Measurements from ENCODE around the gene HTR4. TPM values are rescaled to one million over a fixed set of nuclear protein-coding genes. Genes with fewer than 3 reads are reported as not detected.

Gene HTR4
- polyA plus RNA-seq, 1 experiment, result not detected

DNA sequence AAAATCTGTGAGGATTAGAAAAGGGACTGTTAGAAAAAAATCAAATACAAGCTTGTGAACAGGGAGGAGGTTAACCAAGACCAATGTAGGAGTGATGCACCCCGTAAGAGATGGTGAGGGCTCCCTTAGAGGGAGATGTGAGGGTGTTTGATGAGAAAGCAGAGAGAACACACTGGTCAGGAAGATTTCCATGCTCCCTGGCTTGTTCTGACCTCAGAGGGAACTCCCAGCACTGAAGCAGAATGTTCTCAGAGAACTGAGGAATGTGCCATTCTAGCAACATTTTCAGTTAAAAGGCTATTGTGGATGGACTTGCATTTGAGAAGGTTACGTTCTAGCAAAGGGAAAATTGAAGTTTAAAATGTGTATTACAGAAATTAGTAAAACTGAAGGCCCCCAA, 110.6 kb downstream of the HTR4 start:
- Histone ChIP-seq H3K27me3 (ENCODE audit: control insufficient read depth, insufficient read depth, low read length) (no peaks in the 10 kb centered on the region), H3K36me3 (ENCODE audit: control insufficient read depth, insufficient read depth, low read length) (no peaks in the 10 kb centered on the region), H3K4me3 (ENCODE audit: low read depth, low read length) (no peak overlapping the region)
- ChIA-PET CTCF (no interaction called here), POLR2A (no interaction called here)
- no peak for DNase-seq (ENCODE audit: low read depth)
- TF ChIP-seq, protein P1, sequence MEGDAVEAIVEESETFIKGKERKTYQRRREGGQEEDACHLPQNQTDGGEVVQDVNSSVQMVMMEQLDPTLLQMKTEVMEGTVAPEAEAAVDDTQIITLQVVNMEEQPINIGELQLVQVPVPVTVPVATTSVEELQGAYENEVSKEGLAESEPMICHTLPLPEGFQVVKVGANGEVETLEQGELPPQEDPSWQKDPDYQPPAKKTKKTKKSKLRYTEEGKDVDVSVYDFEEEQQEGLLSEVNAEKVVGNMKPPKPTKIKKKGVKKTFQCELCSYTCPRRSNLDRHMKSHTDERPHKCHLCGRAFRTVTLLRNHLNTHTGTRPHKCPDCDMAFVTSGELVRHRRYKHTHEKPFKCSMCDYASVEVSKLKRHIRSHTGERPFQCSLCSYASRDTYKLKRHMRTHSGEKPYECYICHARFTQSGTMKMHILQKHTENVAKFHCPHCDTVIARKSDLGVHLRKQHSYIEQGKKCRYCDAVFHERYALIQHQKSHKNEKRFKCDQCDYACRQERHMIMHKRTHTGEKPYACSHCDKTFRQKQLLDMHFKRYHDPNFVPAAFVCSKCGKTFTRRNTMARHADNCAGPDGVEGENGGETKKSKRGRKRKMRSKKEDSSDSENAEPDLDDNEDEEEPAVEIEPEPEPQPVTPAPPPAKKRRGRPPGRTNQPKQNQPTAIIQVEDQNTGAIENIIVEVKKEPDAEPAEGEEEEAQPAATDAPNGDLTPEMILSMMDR (IDR thresholded peaks at IDR 0.05; ENCODE audit: insufficient read depth, low read depth, low read length), result no peak

DNA sequence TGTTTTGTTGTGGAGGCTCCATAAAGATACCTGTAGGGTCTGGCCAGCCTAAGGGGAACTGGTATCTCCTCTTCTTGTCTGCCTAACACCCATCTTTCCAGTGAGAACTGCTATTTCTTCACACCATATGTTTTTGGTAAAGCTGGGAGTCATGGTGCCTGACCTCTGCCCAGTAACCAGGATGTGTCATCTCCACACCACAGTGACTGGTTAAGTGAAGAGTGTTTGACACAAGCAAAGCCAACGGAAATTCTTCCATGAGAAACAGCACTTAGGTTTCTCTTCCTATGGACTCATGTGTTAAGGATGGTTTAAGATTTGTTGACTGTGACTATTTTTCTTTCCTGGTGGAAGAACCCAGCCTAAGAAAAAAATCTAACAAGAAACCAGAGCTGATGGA, 111.5 kb downstream of the HTR4 start:
- ChIA-PET POLR2A (no interaction called here), CTCF (interaction anchor here (1.2 kb wide), 1 partner anchor 9 kb away, joined by 4 read pairs; no protein-coding TSS in a partner anchor)
- DNase-seq (ENCODE audit: low read depth), result peak; percentile 10
- Histone ChIP-seq H3K4me3 (ENCODE audit: low read depth, low read length) (no peak overlapping the region), H3K36me3 (ENCODE audit: control insufficient read depth, insufficient read depth, low read length) (no peaks in the 10 kb centered on the region), H3K27me3 (ENCODE audit: control insufficient read depth, insufficient read depth, low read length) (no peaks in the 10 kb centered on the region)
- TF ChIP-seq, protein P1 (IDR thresholded peaks at IDR 0.05; ENCODE audit: insufficient read depth, low read depth, low read length), result no peak

DNA sequence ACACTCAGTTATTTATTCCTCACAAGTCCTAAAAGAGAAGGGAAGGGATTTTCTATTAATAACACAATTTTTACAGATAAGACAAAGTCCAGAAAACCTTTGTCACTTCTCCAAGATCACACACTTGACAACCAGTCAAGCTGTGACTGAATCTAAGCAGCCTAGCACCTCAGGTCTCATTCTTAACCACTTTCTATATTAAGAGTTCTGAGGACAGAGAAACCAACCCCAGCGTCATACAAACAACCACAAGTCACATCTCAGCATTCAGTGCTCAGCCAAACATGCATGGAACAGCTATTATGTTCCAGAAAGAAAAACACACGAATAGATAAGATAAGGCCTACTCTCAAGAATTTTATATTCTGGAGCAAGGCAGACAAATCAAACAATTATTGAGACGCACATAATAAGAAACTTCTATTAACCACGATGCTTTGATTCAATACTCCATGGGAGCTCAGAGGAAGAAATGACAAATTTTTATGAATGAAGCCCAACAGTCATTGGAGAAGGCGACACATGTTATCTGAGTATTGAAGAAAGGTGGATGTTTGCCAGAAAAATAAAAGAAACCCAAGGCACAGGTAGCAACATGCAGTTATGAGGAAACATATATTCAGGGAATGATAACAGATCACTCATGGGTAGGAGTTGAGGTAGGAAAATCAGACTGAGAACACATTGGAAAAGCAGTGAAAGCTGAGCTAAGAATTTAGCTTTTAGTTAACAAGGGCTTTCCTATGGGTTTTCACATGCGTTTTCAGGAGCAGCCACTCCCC, 113.1 kb downstream of the HTR4 start:
- POLR2A ChIA-PET, result interaction anchor here (0.6 kb wide), 1 partner anchor 41 kb away, joined by 3 read pairs; no protein-coding TSS in a partner anchor
- Histone ChIP-seq H3K36me3 (ENCODE audit: control insufficient read depth, insufficient read depth, low read length) (no peaks in the 10 kb centered on the region), H3K27me3 (ENCODE audit: control insufficient read depth, insufficient read depth, low read length) (no peaks in the 10 kb centered on the region), H3K4me3 (ENCODE audit: low read depth, low read length) (no peak overlapping the region)
- DNase-seq (ENCODE audit: low read depth), result no peak
- CTCF ChIA-PET, result no interaction called here
- TF ChIP-seq, protein P1 (IDR thresholded peaks at IDR 0.05; ENCODE audit: insufficient read depth, low read depth, low read length), result no peak

DNA sequence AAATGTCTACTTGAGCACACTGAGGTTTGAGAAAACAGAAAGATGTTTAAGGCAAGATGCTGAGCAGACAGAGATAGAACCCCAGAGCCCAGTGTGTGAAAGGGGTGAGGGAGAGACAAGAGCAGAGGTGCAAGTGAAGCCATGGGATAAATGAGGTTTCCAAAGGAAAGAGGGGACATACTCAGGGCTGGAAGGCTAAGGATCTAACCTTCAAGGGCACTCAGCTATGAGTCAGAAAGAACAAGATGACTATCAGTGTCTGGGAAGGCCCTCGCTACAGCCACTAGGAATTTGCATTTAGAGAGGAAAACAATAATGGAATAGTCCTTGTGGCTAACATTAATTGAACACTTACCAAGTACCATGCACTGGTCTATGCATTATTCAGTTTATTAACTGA, 113.7 kb downstream of the HTR4 start:
- Histone ChIP-seq H3K4me3 (ENCODE audit: low read depth, low read length) (no peak overlapping the region), H3K36me3 (ENCODE audit: control insufficient read depth, insufficient read depth, low read length) (no peaks in the 10 kb centered on the region), H3K27me3 (ENCODE audit: control insufficient read depth, insufficient read depth, low read length) (no peaks in the 10 kb centered on the region)
- TF ChIP-seq, protein P1 (IDR thresholded peaks at IDR 0.05; ENCODE audit: insufficient read depth, low read depth, low read length), result no peak
- CTCF ChIA-PET, result no interaction called here
- POLR2A ChIA-PET, result interaction anchor here (0.6 kb wide), 1 partner anchor 41 kb away, joined by 3 read pairs; no protein-coding TSS in a partner anchor
- DNase-seq (ENCODE audit: low read depth), result no peak

DNA sequence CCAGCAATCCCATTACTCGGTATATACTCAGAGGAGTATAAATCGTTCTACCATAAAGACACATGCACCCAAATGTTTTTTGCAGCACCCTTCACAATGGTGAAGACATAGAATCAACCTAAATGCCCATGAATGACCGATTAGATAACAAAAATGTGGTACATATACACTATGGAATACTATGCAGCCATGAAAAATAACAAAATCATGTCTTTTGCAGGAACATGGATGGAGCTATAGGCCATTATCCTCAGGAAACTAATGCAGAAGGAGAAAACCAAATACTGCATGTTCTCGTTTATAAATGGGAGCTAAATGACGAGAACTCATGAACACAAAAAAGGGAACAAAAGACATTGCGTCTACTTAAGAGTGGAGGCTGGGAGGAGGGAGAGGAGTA, 114.5 kb downstream of the HTR4 start:
- no peak for DNase-seq (ENCODE audit: low read depth)
- H3K27me3 ChIP-seq (ENCODE audit: control insufficient read depth, insufficient read depth, low read length), result no peaks in the 10 kb centered on the region
- no peaks in the 10 kb centered on the region for H3K36me3 ChIP-seq (ENCODE audit: control insufficient read depth, insufficient read depth, low read length)
- ChIA-PET POLR2A (no interaction called here), CTCF (no interaction called here)
- H3K4me3 ChIP-seq (ENCODE audit: low read depth, low read length), result no peak overlapping the region
- TF ChIP-seq, protein P1 (IDR thresholded peaks at IDR 0.05; ENCODE audit: insufficient read depth, low read depth, low read length), result no peak

Data from BJ (cell line).